OCI-LY1 (cell line): ENCODE data around the gene PRPF19.
A peak's percentile ranks its signal among the peaks of the same experiment; 100 is the strongest.

Experiments used
- H2AFZ ChIP-seq: fragments of 200-600 bp; sonication (generic), shearing (Covaris generic); 2 replicates; pipeline ENCODE4 v1.6.0; 2014; ENCODE audit warnings: antibody characterized with exemption, mild to moderate bottlenecking, low read length
- H3F3A ChIP-seq: fragments of 200-600 bp; sonication (generic), shearing (Covaris generic); 2 replicates; pipeline ENCODE4 v1.6.0; 2014; ENCODE audit warnings: mild to moderate bottlenecking, antibody characterized with exemption, low read length, moderate library complexity; ENCODE audit not compliant: insufficient read depth
- H3K27ac ChIP-seq: fragments of 200-600 bp; sonication (generic); 2 replicates; pipeline ENCODE4 v1.5.1; 2014; ENCODE audit warnings: low read length, mixed run types, mild to moderate bottlenecking, low read depth; ENCODE audit not compliant: poor library complexity, severe bottlenecking
- H3K27me3 ChIP-seq: fragments of 200-600 bp; sonication (generic); 2 replicates; pipeline ENCODE4 v1.6.0; 2014; ENCODE audit warnings: antibody characterized with exemption, mild to moderate bottlenecking, low read length, moderate library complexity; ENCODE audit not compliant: insufficient read depth
- H3K36me3 ChIP-seq: fragments of 200-600 bp; sonication (generic); 2 replicates; pipeline ENCODE4 v1.6.1; 2014; ENCODE audit warnings: mild to moderate bottlenecking, antibody characterized with exemption, low read length, moderate library complexity, mixed read lengths; ENCODE audit not compliant: insufficient read depth
- H3K4me1 ChIP-seq: fragments of 200-600 bp; sonication (generic); 2 replicates; pipeline ENCODE4 v1.5.1; 2014; ENCODE audit warnings: mild to moderate bottlenecking, low read length, moderate library complexity; ENCODE audit not compliant: insufficient read depth, severe bottlenecking
- H3K4me2 ChIP-seq: fragments of 200-600 bp; sonication (generic), shearing (Covaris generic); 2 replicates; pipeline ENCODE4 v1.6.1; 2014; ENCODE audit warnings: low read length
- H3K4me3 ChIP-seq: fragments of 200-600 bp; sonication (generic); 2 replicates; pipeline ENCODE4 v1.5.1; 2014; ENCODE audit warnings: low read length, low read depth, mild to moderate bottlenecking, mixed read lengths; ENCODE audit not compliant: poor library complexity, severe bottlenecking
- H3K79me2 ChIP-seq: fragments of 200-600 bp; shearing (Covaris generic); 2 replicates; pipeline ENCODE4 v1.6.1; 2016; ENCODE audit warnings: mixed run types, low read length, mixed read lengths; ENCODE audit not compliant: insufficient read depth
- H3K9ac ChIP-seq: fragments of 200-600 bp; sonication (generic), shearing (Covaris generic); 2 replicates; pipeline ENCODE4 v1.6.1; 2014; ENCODE audit warnings: mild to moderate bottlenecking, low read length, mixed read lengths
- H3K9me2 ChIP-seq: fragments of 200-600 bp; sonication (generic), shearing (Covaris generic); 2 replicates; pipeline ENCODE4 v1.6.1; 2014; ENCODE audit warnings: low read depth, mild to moderate bottlenecking, low read length, mixed read lengths
- H3K9me3 ChIP-seq: fragments of 200-600 bp; shearing (Covaris generic); 2 replicates; pipeline ENCODE4 v1.6.1; 2014; ENCODE audit warnings: low read length, mixed read lengths
- H4K20me1 ChIP-seq: fragments of 200-600 bp; sonication (generic), shearing (Covaris generic); 2 replicates; pipeline ENCODE4 v1.6.0; 2016; ENCODE audit warnings: mild to moderate bottlenecking, low read length; ENCODE audit not compliant: insufficient read depth
- CTCF ChIP-seq: fragments of 200-600 bp; sonication (generic), shearing (Covaris generic); IDR thresholded peaks from 2 replicates; pipeline ENCODE4 v1.5.1; 2017; ENCODE audit warnings: mild to moderate bottlenecking, antibody characterized with exemption, low read length, moderate library complexity, mixed read lengths
- EZH2 ChIP-seq: fragments of 200-600 bp; sonication (generic), shearing (Covaris generic); IDR thresholded peaks from 2 replicates; pipeline ENCODE4 v1.8.0; 2017; ENCODE audit warnings: borderline replicate concordance, mixed run types, mild to moderate bottlenecking, antibody characterized with exemption, low read length, moderate library complexity, mixed read lengths

PRPF19 gene

GRCh38 chr11:60906132-60906972 is at the start of gene PRPF19:
Gene PRPF19 (minus strand): TSS chr11:60906585. CDS start chr11:60906382, 203 bp downstream.
- Histone ChIP-seq H3K4me2 (peak within 1 kb of the TSS; percentile 96), H4K20me1 (no peaks in the 10 kb centered on the region), H3K79me2 (peaks cover 31% of the 10 kb centered on the region), H3K9me2 (no peaks in the 10 kb centered on the region), H3K9ac (peak within 1 kb of the TSS; percentile 95), H3K4me3 (peak within 1 kb of the TSS; percentile 89), H3F3A (0 out of 2 replicates have a peak, but pooled peaks cover 3% of the 10 kb centered on the region), H2AFZ (peak within 1 kb of the TSS; percentile 44; the same call in 1 of the 2 replicates), H3K36me3 (peaks cover 36% of the 10 kb centered on the region), H3K27me3 (no peaks in the 10 kb centered on the region), H3K9me3 (no peaks in the 10 kb centered on the region), H3K4me1 (peaks cover 40% of the 10 kb centered on the region), H3K27ac (peak within 1 kb of the TSS; percentile 62)
- peak; percentile 8; the same call in 1 of the 2 replicates for TF ChIP-seq CTCF
- TF ChIP-seq EZH2, result no peak

- no peaks in the 10 kb centered on the region for H4K20me1 ChIP-seq
- no peak overlapping the region for H3K27ac ChIP-seq
- peaks cover 12% of the 10 kb centered on the region for H3K4me1 ChIP-seq
- TF ChIP-seq EZH2 (no peak), CTCF (no peak)
- no peak overlapping the region for H2AFZ ChIP-seq
- no peaks in the 10 kb centered on the region for H3K79me2 ChIP-seq
- H3K4me2 ChIP-seq, result no peak overlapping the region
- H3K27me3 ChIP-seq, result peaks cover 4% of the 10 kb centered on the region; the same call in 1 of the 2 replicates
- H3F3A ChIP-seq, result no peaks in the 10 kb centered on the region
- H3K9ac ChIP-seq, result no peak overlapping the region
- H3K9me3 ChIP-seq, result no peaks in the 10 kb centered on the region
- H3K9me2 ChIP-seq, result no peaks in the 10 kb centered on the region
- H3K36me3 ChIP-seq, result no peaks in the 10 kb centered on the region
- H3K4me3 ChIP-seq, result no peak overlapping the region
Observed at GRCh38 chr11:60955571-60955970, 49.2 kb upstream of the PRPF19 start.

GRCh38 chr11:60954421-60954820 is 48.0 kb upstream of the PRPF19 start:
- Histone ChIP-seq H3K79me2 (no peaks in the 10 kb centered on the region), H3F3A (no peaks in the 10 kb centered on the region), H3K4me1 (peaks cover 12% of the 10 kb centered on the region), H3K27me3 (peaks cover 4% of the 10 kb centered on the region; the same call in 1 of the 2 replicates), H3K9me2 (no peaks in the 10 kb centered on the region), H3K4me3 (no peak overlapping the region), H3K9me3 (no peaks in the 10 kb centered on the region), H3K4me2 (no peak overlapping the region), H2AFZ (no peak overlapping the region), H3K9ac (no peak overlapping the region), H3K27ac (no peak overlapping the region), H3K36me3 (no peaks in the 10 kb centered on the region), H4K20me1 (no peaks in the 10 kb centered on the region)
- TF ChIP-seq EZH2 (no peak), CTCF (no peak)
